Left ventricle myocardium inferior (tissue), 1 donor: ENCODE results near the gene RPL11. TPM values are rescaled to one million over a fixed set of nuclear protein-coding genes. Genes with fewer than 3 reads are reported as not detected.

Source experiments
- DNase-seq: peaks from one replicate; pipeline ENCODE4 v3.0.0-alpha.2; 2020
- H3K27ac ChIP-seq: fragments of 200-600 bp; replicated peaks from 2 replicates; pipeline ENCODE4 v1.8.0; 2021
- H3K27me3 ChIP-seq: fragments of 200-600 bp; 2 replicates; pipeline ENCODE4 v1.8.0; 2021; ENCODE audit warnings: low read depth
- H3K36me3 ChIP-seq: fragments of 200-600 bp; 2 replicates; pipeline ENCODE4 v1.8.0; 2021
- H3K4me1 ChIP-seq: fragments of 200-600 bp; 2 replicates; pipeline ENCODE4 v1.8.0; 2021
- H3K4me3 ChIP-seq: fragments of 200-600 bp; 2 replicates; pipeline ENCODE4 v1.8.0; 2021; ENCODE audit warnings: mild to moderate bottlenecking, moderate library complexity
- H3K9me3 ChIP-seq: fragments of 200-600 bp; replicated peaks from 2 replicates; pipeline ENCODE4 v1.8.0; 2021
- intact Hi-C: fragments of 100-400 bp; cut with micrococcal nuclease; formaldehyde crosslinking; loops from one replicate; pipeline ENCODE4 v1.11.0; 2022
- total RNA-seq: library from RNA; stranded (reverse); fragmentation: NEBNext Ultra II Directional; extraction: Animal tissue kit (Norgen Biotek cat#: 25700); gene quantifications from one replicate; pipeline ENCODE4 v1.2.1, GENCODE V29; 2021
- TF ChIP-seq, protein P1 (sequence below): fragments of 200-600 bp; IDR thresholded peaks from 2 replicates; pipeline ENCODE4 v1.8.0; 2021; ENCODE audit warnings: antibody characterized with exemption, mild to moderate bottlenecking, borderline replicate concordance
- donor health status: DM: no; HTN: yes; CAD: no; lungs with severe emphysema.

RPL11 gene
- total RNA-seq, 1 donor from 2014 or later = 684 TPM

- H3K9me3 ChIP-seq = no peaks in the 10 kb centered on the region
- H3K4me1 ChIP-seq = peaks cover 55% of the 10 kb centered on the region
- H3K36me3 ChIP-seq = peaks cover 7% of the 10 kb centered on the region
- intact Hi-C loops = no loop called here
- H3K27me3 ChIP-seq = no peaks in the 10 kb centered on the region
- TF ChIP-seq, protein P1, sequence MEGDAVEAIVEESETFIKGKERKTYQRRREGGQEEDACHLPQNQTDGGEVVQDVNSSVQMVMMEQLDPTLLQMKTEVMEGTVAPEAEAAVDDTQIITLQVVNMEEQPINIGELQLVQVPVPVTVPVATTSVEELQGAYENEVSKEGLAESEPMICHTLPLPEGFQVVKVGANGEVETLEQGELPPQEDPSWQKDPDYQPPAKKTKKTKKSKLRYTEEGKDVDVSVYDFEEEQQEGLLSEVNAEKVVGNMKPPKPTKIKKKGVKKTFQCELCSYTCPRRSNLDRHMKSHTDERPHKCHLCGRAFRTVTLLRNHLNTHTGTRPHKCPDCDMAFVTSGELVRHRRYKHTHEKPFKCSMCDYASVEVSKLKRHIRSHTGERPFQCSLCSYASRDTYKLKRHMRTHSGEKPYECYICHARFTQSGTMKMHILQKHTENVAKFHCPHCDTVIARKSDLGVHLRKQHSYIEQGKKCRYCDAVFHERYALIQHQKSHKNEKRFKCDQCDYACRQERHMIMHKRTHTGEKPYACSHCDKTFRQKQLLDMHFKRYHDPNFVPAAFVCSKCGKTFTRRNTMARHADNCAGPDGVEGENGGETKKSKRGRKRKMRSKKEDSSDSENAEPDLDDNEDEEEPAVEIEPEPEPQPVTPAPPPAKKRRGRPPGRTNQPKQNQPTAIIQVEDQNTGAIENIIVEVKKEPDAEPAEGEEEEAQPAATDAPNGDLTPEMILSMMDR = no peak
- H3K27ac ChIP-seq = peak overlapping the region; percentile 95
- DNase-seq = no peak
- H3K4me3 ChIP-seq = peak overlapping the region; percentile 98
Observed at GRCh38 chr1:23742670-23743286, 51.2 kb downstream of the RPL11 start.

DNA sequence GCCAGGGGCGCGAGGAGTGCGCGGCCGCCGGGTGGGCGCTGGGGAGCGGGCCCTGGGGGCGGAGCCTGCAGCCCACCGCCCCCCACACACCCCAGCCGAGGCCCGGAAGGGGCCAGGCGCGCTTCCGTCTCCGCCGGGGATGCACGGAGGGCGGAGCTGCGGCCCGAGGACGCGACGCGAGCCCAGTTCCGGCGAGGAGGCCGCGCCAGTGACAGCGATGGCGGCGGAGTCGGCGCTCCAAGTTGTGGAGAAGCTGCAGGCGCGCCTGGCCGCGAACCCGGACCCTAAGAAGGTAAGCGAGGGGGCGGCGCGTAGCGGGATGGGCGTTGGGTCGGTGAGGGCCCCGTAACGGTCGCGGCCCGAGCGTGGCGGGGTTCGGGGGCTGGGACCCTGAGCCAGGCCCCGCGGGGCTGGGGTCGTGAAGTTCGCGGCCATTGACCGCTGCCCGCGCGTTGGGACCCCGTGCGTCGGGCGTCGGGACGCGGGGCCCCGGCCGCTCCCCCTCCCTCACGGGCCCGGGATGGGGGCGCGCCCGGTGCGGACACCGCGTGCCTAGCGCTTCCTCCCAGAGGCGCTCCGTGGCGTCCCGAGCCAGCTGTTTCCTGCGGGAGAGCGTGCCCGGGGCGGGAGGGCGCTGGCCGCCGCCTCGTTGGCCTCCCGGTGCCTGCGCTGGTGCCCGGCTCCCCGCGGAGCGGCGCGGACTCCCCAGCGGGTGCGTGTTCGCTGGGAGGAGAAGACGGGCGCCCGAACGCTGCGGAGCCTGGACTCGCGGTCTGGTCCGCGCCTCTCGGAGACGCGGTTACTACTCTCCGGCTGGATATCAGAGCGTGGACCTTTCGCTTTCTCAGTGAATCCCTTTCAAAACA is 51.9 kb downstream of the RPL11 start, which contains the start of gene ELOA:
ELOA (plus strand) TSS at position 185 of the 866 bp plus-strand sequence; CDS start at position 218, 33 bp downstream.
- Histone ChIP-seq H3K4me3 (peak within 1 kb of the TSS; percentile 98), H3K27me3 (no peaks in the 10 kb centered on the region), H3K27ac (peak within 1 kb of the TSS; percentile 95), H3K4me1 (peaks cover 63% of the 10 kb centered on the region), H3K9me3 (no peaks in the 10 kb centered on the region), H3K36me3 (peaks cover 7% of the 10 kb centered on the region)
- TF ChIP-seq, protein P1 = no peak
- peak; percentile 79 for DNase-seq
- intact Hi-C loops = no loop called here

DNA sequence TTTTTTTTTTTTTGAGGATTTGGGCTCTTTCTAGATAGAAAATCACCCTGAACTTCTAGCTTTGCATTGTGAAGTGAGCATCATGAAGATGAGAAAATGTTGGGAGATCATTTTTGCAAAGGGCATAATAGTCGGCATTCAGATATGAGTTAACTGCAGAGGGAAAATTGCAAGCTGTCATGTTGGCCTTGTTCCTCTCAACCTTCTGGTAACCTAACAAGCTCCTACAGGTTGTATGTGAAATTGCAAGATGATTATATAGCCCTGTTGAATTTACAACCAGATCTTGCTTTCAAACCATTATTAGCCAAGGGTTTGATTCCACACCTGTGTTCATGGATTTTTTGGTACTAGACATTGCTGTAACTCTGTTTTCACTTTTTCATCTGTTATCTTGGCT is 53.9 kb downstream of the RPL11 start:
- intact Hi-C loops = no loop called here
- TF ChIP-seq, protein P1 = peak; percentile 34
- no peak for DNase-seq
- H3K36me3 ChIP-seq = peaks cover 14% of the 10 kb centered on the region
- H3K27ac ChIP-seq = no peak overlapping the region
- H3K4me3 ChIP-seq = no peak overlapping the region
- peaks cover 69% of the 10 kb centered on the region for H3K4me1 ChIP-seq
- H3K9me3 ChIP-seq = no peaks in the 10 kb centered on the region
- H3K27me3 ChIP-seq = no peaks in the 10 kb centered on the region

Other genes with a start within 250 kb of the RPL11 start
- 44.4 TPM for gene ASAP3, start 207.6 kb upstream of the RPL11 start, total RNA-seq
- gene E2F2, start 160.6 kb upstream of the RPL11 start, total RNA-seq = 0.16 TPM
- gene ID3, start 132.3 kb upstream of the RPL11 start, total RNA-seq = 75.2 TPM
- 29.1 TPM for gene ELOA, start 51.7 kb downstream of the RPL11 start, total RNA-seq
- 40.3 TPM for gene PITHD1, start 86.6 kb downstream of the RPL11 start, total RNA-seq
- 26.2 TPM for gene LYPLA2, start 99.3 kb downstream of the RPL11 start, total RNA-seq
- gene GALE, start 108.9 kb downstream of the RPL11 start, total RNA-seq = 6.3 TPM
- 31.9 TPM for gene HMGCL, start 133.6 kb downstream of the RPL11 start, total RNA-seq
- gene FUCA1, start 176.5 kb downstream of the RPL11 start, total RNA-seq = 11.4 TPM
- not detected for gene CNR2, start 221.6 kb downstream of the RPL11 start, total RNA-seq